Tibial artery (tissue), 4 donors: ENCODE measurements around the gene SEMA5B.

ENCODE experiments used
- DNase-seq, 2 donors: peaks; one replicate each; pipeline ENCODE4 v3.0.0-alpha.2; 2019
- H3K27ac ChIP-seq, 2 donors: fragments of 200-600 bp; sonication (generic) in 1 of 2; 1 replicate in 1 of 2; 2 replicates in 1 of 2; pipeline ENCODE4 v1.5.1; 2018 to 2019; ENCODE audit warnings: mild to moderate bottlenecking in 1 of 2
- H3K27me3 ChIP-seq, 2 donors: fragments of 200-600 bp; sonication (generic) in 1 of 2; one replicate each; pipeline versions ENCODE4 v1.5.1 to v1.6.0; 2016 to 2019
- H3K36me3 ChIP-seq, 3 donors: fragments of 200-600 bp; sonication (generic) in 2 of 3; one replicate each; pipeline ENCODE4 v1.5.1; 2016 to 2019; ENCODE audit warnings: mild to moderate bottlenecking in 2 of 3
- H3K4me1 ChIP-seq, 4 donors: fragments of 200-600 bp; sonication (generic) in 2 of 4; 1 replicate in 3 of 4; 2 replicates in 1 of 4; pipeline ENCODE4 v1.5.1; 2016 to 2019
- H3K4me3 ChIP-seq, 2 donors: fragments of 200-600 bp; sonication (generic) in 1 of 2; 1 replicate in 1 of 2; 2 replicates in 1 of 2; pipeline ENCODE4 v1.5.1; 2018 to 2019; ENCODE audit warnings: mild to moderate bottlenecking in 2 of 2
- H3K9me3 ChIP-seq, 3 donors: fragments of 200-600 bp; sonication (generic) in 1 of 3; one replicate each; pipeline ENCODE4 v1.5.1; 2016 to 2019
- CTCF ChIP-seq, 2 experiments: fragments of 200-600 bp in 1 of 2; fragments of 450-650 bp in 1 of 2; IDR thresholded peaks; one replicate each; pipeline ENCODE4 v1.5.1; 2017 to 2019; ENCODE audit warnings: antibody characterized with exemption in 2 of 2, mild to moderate bottlenecking in 1 of 2, moderate library complexity in 1 of 2
- intact Hi-C: fragments of 100-400 bp; cut with DNase I; formaldehyde crosslinking; loops from one replicate; pipeline ENCODE4 v1.15.0; 2023; ENCODE audit warnings: low total_unique reads

Gene SEMA5B

GRCh38 chr3:123054109-123054778 is 26.7 kb upstream of the SEMA5B start:
- H3K4me3 ChIP-seq, result no peak overlapping the region
- intact Hi-C loops, result no loop called here
- peaks cover 0 to 31% (median 17%) of the 10 kb centered on the region in 4 donors for H3K4me1 ChIP-seq
- H3K27me3 ChIP-seq, result no peaks in the 10 kb centered on the region
- H3K9me3 ChIP-seq, result no peaks in the 10 kb centered on the region
- peak in 1 of 2 donors; percentile 81 for DNase-seq
- no peaks in the 10 kb centered on the region for H3K36me3 ChIP-seq
- H3K27ac ChIP-seq, result peak overlapping the region; percentile 58 to 63
- no peak for TF ChIP-seq CTCF (IDR thresholded peaks at IDR 0.05)

GRCh38 chr3:123053107-123053506 is 25.5 kb upstream of the SEMA5B start:
- DNase-seq, result no peak
- intact Hi-C loops, result no loop called here
- Histone ChIP-seq H3K27ac (peak overlapping the region; percentile 58 to 63), H3K4me1 (peaks cover 0 to 31% (median 17%) of the 10 kb centered on the region in 4 donors), H3K27me3 (no peaks in the 10 kb centered on the region), H3K9me3 (no peaks in the 10 kb centered on the region), H3K36me3 (no peaks in the 10 kb centered on the region), H3K4me3 (no peak overlapping the region)
- no peak for TF ChIP-seq CTCF (IDR thresholded peaks at IDR 0.05)

GRCh38 chr3:123050666-123051065 is 23.1 kb upstream of the SEMA5B start:
- Histone ChIP-seq H3K4me3 (no peak overlapping the region), H3K36me3 (no peaks in the 10 kb centered on the region), H3K27ac (no peak overlapping the region), H3K4me1 (peaks cover 0 to 43% (median 25%) of the 10 kb centered on the region in 4 donors), H3K9me3 (no peaks in the 10 kb centered on the region), H3K27me3 (no peaks in the 10 kb centered on the region)
- intact Hi-C loops, result no loop called here
- no peak for TF ChIP-seq CTCF (IDR thresholded peaks at IDR 0.05)
- DNase-seq, result no peak

GRCh38 chr3:123048480-123049237 is 21.1 kb upstream of the SEMA5B start:
- Histone ChIP-seq H3K27me3 (no peaks in the 10 kb centered on the region), H3K9me3 (no peaks in the 10 kb centered on the region), H3K36me3 (no peaks in the 10 kb centered on the region), H3K4me1 (peaks cover 0 to 30% (median 17%) of the 10 kb centered on the region in 4 donors), H3K4me3 (no peak overlapping the region), H3K27ac (no peak overlapping the region)
- no peak for DNase-seq
- no peak for TF ChIP-seq CTCF (IDR thresholded peaks at IDR 0.05)
- intact Hi-C loops, result no loop called here

- no peaks in the 10 kb centered on the region for H3K9me3 ChIP-seq
- intact Hi-C loops, result no loop called here
- no peak overlapping the region for H3K4me3 ChIP-seq
- TF ChIP-seq CTCF (IDR thresholded peaks at IDR 0.05), result no peak
- H3K27ac ChIP-seq, result no peak overlapping the region
- peaks cover 0 to 19% (median 13%) of the 10 kb centered on the region in 4 donors for H3K4me1 ChIP-seq
- no peaks in the 10 kb centered on the region for H3K36me3 ChIP-seq
- no peaks in the 10 kb centered on the region for H3K27me3 ChIP-seq
- DNase-seq, result no peak
Observed at GRCh38 chr3:123047062-123047319, 19.4 kb upstream of the SEMA5B start.
